K562 (cell line): Measurements from ENCODE around the gene EFCAB8. TPM values are rescaled to one million over a fixed set of nuclear protein-coding genes. Genes with fewer than 3 reads are reported as not detected.

ENCODE experiments used
- CCAR2 ChIP-seq: fragments of 200-400 bp; formaldehyde crosslinking; IDR thresholded peaks from 2 replicates; pipeline ENCODE4 v1.6.1; 2017; ENCODE audit warnings: mild to moderate bottlenecking, low read depth, low read length
- CCNT2 ChIP-seq: IDR thresholded peaks from 2 replicates; pipeline ENCODE4 v1.6.1; 2011; ENCODE audit warnings: borderline replicate concordance, low read depth, mild to moderate bottlenecking, moderate library complexity, mixed read lengths, low read length; ENCODE audit not compliant: insufficient read length; ENCODE audit errors: extremely low read depth
- DIDO1 ChIP-seq: fragments of 450-650 bp; IDR thresholded peaks from 2 replicates; pipeline ENCODE4 v1.6.1; 2016; ENCODE audit warnings: low read depth, missing biosample characterization, missing genetic modification characterization
- E2F1 ChIP-seq: sonication (generic); formaldehyde crosslinking; IDR thresholded peaks from 2 replicates; pipeline ENCODE4 v1.8.1; 2023; ENCODE audit warnings: mild to moderate bottlenecking, missing genetic modification reagents, moderate library complexity
- E2F5 ChIP-seq: sonication (generic); formaldehyde crosslinking; IDR thresholded peaks from 2 replicates; pipeline ENCODE4 v1.8.0; 2022; ENCODE audit warnings: mild to moderate bottlenecking, missing genetic modification reagents
- E2F8 ChIP-seq: fragments of 450-650 bp; IDR thresholded peaks from 2 replicates; pipeline ENCODE4 v1.7.1; 2018; ENCODE audit warnings: mild to moderate bottlenecking, low read depth; ENCODE audit not compliant: partially characterized antibody
- GATA2 ChIP-seq: sonication (generic); formaldehyde crosslinking; IDR thresholded peaks from 2 replicates; pipeline ENCODE4 v1.4.0; 2020; ENCODE audit warnings: mild to moderate bottlenecking, missing genetic modification reagents
- MAFG ChIP-seq: fragments of 450-650 bp; conservative IDR thresholded peaks from 2 replicates; pipeline ENCODE4 v1.6.1; 2016; ENCODE audit warnings: missing genetic modification characterization, missing compliant biosample characterization
- NCOA6 ChIP-seq: fragments of 450-650 bp; IDR thresholded peaks from 2 replicates; pipeline ENCODE4 v1.6.1; 2017; ENCODE audit warnings: mild to moderate bottlenecking
- POLR2AphosphoS5 ChIP-seq: IDR thresholded peaks from 2 replicates; pipeline ENCODE4 v1.6.1; 2011; ENCODE audit warnings: mild to moderate bottlenecking, low read depth, low read length, moderate library complexity; ENCODE audit not compliant: control insufficient read depth, insufficient read depth
- POLR2B ChIP-seq: fragments of 450-650 bp; IDR thresholded peaks from 2 replicates; pipeline ENCODE4 v1.6.1; 2018; ENCODE audit warnings: low read depth; ENCODE audit not compliant: partially characterized antibody
- RCOR1 ChIP-seq, 2 experiments: IDR thresholded peaks; 2 replicates each; pipeline ENCODE4 v1.6.1; 2012; ENCODE audit warnings: low read depth in 2 of 2, low read length in 2 of 2, borderline replicate concordance in 1 of 2, improper control_type of control experiment in 1 of 2
- SMARCA4 ChIP-seq: fragments of 450-650 bp; IDR thresholded peaks from 2 replicates; pipeline ENCODE4 v1.6.1; 2016
- TFE3 ChIP-seq: fragments of 450-650 bp; formaldehyde crosslinking; IDR thresholded peaks from 2 replicates; pipeline ENCODE4 v1.4.0; 2020; ENCODE audit warnings: mild to moderate bottlenecking, mixed read lengths
- TOE1 ChIP-seq, 2 experiments: fragments of 450-650 bp in 1 of 2; sonication (generic) in 1 of 2; formaldehyde crosslinking in 1 of 2; IDR thresholded peaks; 2 replicates each; pipeline versions ENCODE4 v1.7.1 to v1.8.0; 2016 to 2022; ENCODE audit warnings: borderline replicate concordance in 2 of 2, mild to moderate bottlenecking in 2 of 2, antibody characterized with exemption in 1 of 2, inconsistent platforms in 1 of 2, low read depth in 1 of 2, missing genetic modification reagents in 1 of 2, moderate library complexity in 1 of 2
- U2AF1 ChIP-seq: fragments of 200-400 bp; formaldehyde crosslinking; optimal IDR thresholded peaks from 2 replicates; pipeline ENCODE3; 2017; ENCODE audit warnings: mild to moderate bottlenecking, low read depth, low read length, moderate library complexity
- YBX1 ChIP-seq: fragments of 450-650 bp; IDR thresholded peaks from 2 replicates; pipeline ENCODE4 v1.7.1; 2016; ENCODE audit warnings: mild to moderate bottlenecking
- ZC3H8 ChIP-seq: fragments of 450-650 bp; IDR thresholded peaks from 2 replicates; pipeline ENCODE4 v1.6.1; 2017
- ZNF239 ChIP-seq: fragments of 250-450 bp; sonication (Bioruptor Pico); IDR thresholded peaks from 2 replicates; pipeline ENCODE4 v1.4.0; 2020; ENCODE audit warnings: mild to moderate bottlenecking
- ZNF253 ChIP-seq: fragments of 250-450 bp; sonication (Bioruptor Pico); conservative IDR thresholded peaks from 2 replicates; pipeline ENCODE4 v1.6.1; 2021; ENCODE audit warnings: mild to moderate bottlenecking
- ZNF695 ChIP-seq: fragments of 450-650 bp; formaldehyde crosslinking; IDR thresholded peaks from 2 replicates; pipeline ENCODE4 v1.4.0; 2020; ENCODE audit warnings: mild to moderate bottlenecking, moderate library complexity
- ZNF76 ChIP-seq: fragments of 250-450 bp; sonication (Bioruptor Pico); IDR thresholded peaks from 2 replicates; pipeline ENCODE4 v1.4.0; 2020; ENCODE audit warnings: mild to moderate bottlenecking, moderate library complexity, borderline replicate concordance
- ZSCAN29 ChIP-seq: fragments of 450-650 bp; IDR thresholded peaks from 2 replicates; pipeline ENCODE4 v1.6.1; 2017
- polyA plus RNA-seq, 8 experiments: library from polyadenylated mRNA; depleted of rRNA in 4 of 8; stranded (reverse) in 5 of 8; unstranded in 3 of 8; fragments of >200 nt; fragmentation: Nextera tagmentation in 2 of 8; fragmentation: Illumina TruSeq in 1 of 8; extraction: Ambion mirVana in 2 of 8; extraction: Trizol in 1 of 8; gene quantifications; 2 replicates each; pipeline versions ENCODE4 v1.2.1 to v1.2.3, GENCODE V29; 2011 to 2014; ENCODE audit warnings: inconsistent platforms in 1 of 8, missing spikeins in 1 of 8
- total RNA-seq, 7 experiments: library from RNA; depleted of rRNA in 6 of 7; stranded (reverse); fragments of >200 nt in 6 of 7; fragmentation: Illumina TruSeq in 2 of 7; extraction: Trizol in 2 of 7; gene quantifications; 2 replicates each; pipeline versions ENCODE4 v1.2.1 to v1.2.3, GENCODE V29; 2011 to 2021; ENCODE audit warnings: low replicate concordance in 1 of 7

The EFCAB8 gene
- total and polyA plus RNA-seq, 9 of the 15 experiments (the other 6 are each of a cell fraction or from before 2014, with no cell fraction given), result 0.03 to 0.18 (median 0.11) TPM; not detected in 6

GRCh38 chr20:32819992-32820697 is 38.6 kb upstream of the EFCAB8 start (continued):
- TF ChIP-seq E2F8, result no peak
- no peak for TF ChIP-seq E2F5 (CRISPR knock-in tag)
- TF ChIP-seq NCOA6, result no peak
- TF ChIP-seq MAFG (tag), result no peak
- no peak for TF ChIP-seq ZNF695 (CRISPR knock-in tag)
- no peak for TF ChIP-seq SMARCA4
- TF ChIP-seq TFE3 (CRISPR knock-in tag), result no peak
- TF ChIP-seq CCNT2, result peak; percentile 65
- TF ChIP-seq ZNF239 (CRISPR knock-in tag), result no peak
- TF ChIP-seq ZNF253 (CRISPR knock-in tag), result no peak
- TF ChIP-seq ZSCAN29, result no peak
- no peak for TF ChIP-seq U2AF1
- TF ChIP-seq ZC3H8, result no peak
- no peak for TF ChIP-seq ZNF76 (CRISPR knock-in tag)
- TF ChIP-seq CCAR2, result no peak
- TF ChIP-seq E2F1 (CRISPR knock-in tag), result no peak
- TF ChIP-seq GATA2, result no peak
- TF ChIP-seq POLR2B, result no peak
- no peak for TF ChIP-seq YBX1
- TF ChIP-seq TOE1 (IDR thresholded peaks at IDR 0.05; ENCODE audit: borderline replicate concordance), result no peak
- TF ChIP-seq TOE1 (CRISPR knock-in tag; IDR thresholded peaks at IDR 0.05; ENCODE audit: borderline replicate concordance, low read depth), result no peak
- no peak for TF ChIP-seq POLR2AphosphoS5
- TF ChIP-seq DIDO1 (tag), result no peak
- TF ChIP-seq RCOR1 (IDR thresholded peaks at IDR 0.05; ENCODE audit: borderline replicate concordance in 1 of 2, low read depth in 2 of 2, low read length in 2 of 2), result no peak
